H9 (cell line): Measurements from ENCODE around the gene SNCB. TPM values are rescaled to one million over a fixed set of nuclear protein-coding genes. Genes with fewer than 3 reads are reported as not detected.

Source experiments
- DNase-seq: peaks from one replicate; pipeline ENCODE4 v3.0.0-alpha.2; 2017
- H2AFZ ChIP-seq: one replicate; pipeline ENCODE4 v1.6.1; 2013; ENCODE audit warnings: mild to moderate bottlenecking, low read length, control low read depth, moderate library complexity
- H2AK5ac ChIP-seq: 2 replicates; pipeline ENCODE4 v1.6.1; 2013; ENCODE audit warnings: low read length, control low read depth, mixed read lengths; ENCODE audit not compliant: insufficient read length
- H2BK120ac ChIP-seq: one replicate; pipeline ENCODE4 v1.6.1; 2013; ENCODE audit warnings: low read depth, mild to moderate bottlenecking, low read length, control low read depth, inconsistent platforms; ENCODE audit not compliant: poor library complexity, severe bottlenecking
- H2BK12ac ChIP-seq: 2 replicates; pipeline ENCODE4 v1.6.1; 2013; ENCODE audit warnings: low read length, control low read depth, mixed read lengths, low read depth; ENCODE audit not compliant: insufficient read length
- H2BK15ac ChIP-seq: 2 replicates; pipeline ENCODE4 v1.6.1; 2013; ENCODE audit warnings: low read depth, low read length, control low read depth
- H2BK20ac ChIP-seq: one replicate; pipeline ENCODE4 v1.6.1; 2013; ENCODE audit warnings: low read depth, mild to moderate bottlenecking, low read length, control low read depth, inconsistent platforms; ENCODE audit not compliant: poor library complexity, severe bottlenecking
- H2BK5ac ChIP-seq: 2 replicates; pipeline ENCODE4 v1.6.1; 2013; ENCODE audit warnings: low read length, control low read depth, mixed read lengths; ENCODE audit not compliant: insufficient read length
- H3K14ac ChIP-seq: 2 replicates; pipeline ENCODE4 v1.6.1; 2013; ENCODE audit warnings: low read length, control low read depth; ENCODE audit not compliant: insufficient read depth
- H3K18ac ChIP-seq: 2 replicates; pipeline ENCODE4 v1.6.1; 2013; ENCODE audit warnings: low read depth, mild to moderate bottlenecking, mixed read lengths, low read length, control low read depth; ENCODE audit not compliant: insufficient read length
- H3K23ac ChIP-seq: 2 replicates; pipeline ENCODE4 v1.6.1; 2013; ENCODE audit warnings: low read length, control low read depth, mixed read lengths, low read depth; ENCODE audit not compliant: insufficient read length
- H3K23me2 ChIP-seq: 2 replicates; pipeline ENCODE4 v1.6.1; 2013; ENCODE audit warnings: low read depth, mild to moderate bottlenecking, mixed read lengths, low read length, control low read depth; ENCODE audit not compliant: insufficient read length, poor library complexity, severe bottlenecking
- H3K27ac ChIP-seq: 2 replicates; pipeline ENCODE4 v1.5.1; 2013; ENCODE audit warnings: low read length, control low read depth, mixed read lengths, low read depth; ENCODE audit not compliant: insufficient read length
- H3K27me3 ChIP-seq: 2 replicates; pipeline ENCODE4 v1.6.1; 2013; ENCODE audit warnings: low read length, control low read depth, inconsistent platforms; ENCODE audit not compliant: insufficient read depth
- H3K4ac ChIP-seq: 2 replicates; pipeline ENCODE4 v1.6.1; 2013; ENCODE audit warnings: low read depth, mild to moderate bottlenecking, control low read depth, inconsistent platforms, low read length, moderate library complexity
- H3K4me1 ChIP-seq: 2 replicates; pipeline ENCODE4 v1.6.1; 2013; ENCODE audit warnings: low read length, control low read depth, inconsistent platforms; ENCODE audit not compliant: insufficient read depth
- H3K4me2 ChIP-seq: 2 replicates; pipeline ENCODE4 v1.6.1; 2013; ENCODE audit warnings: low read length, control low read depth, mixed read lengths; ENCODE audit not compliant: insufficient read length, insufficient read depth
- H3K56ac ChIP-seq: 2 replicates; pipeline ENCODE4 v1.6.1; 2013; ENCODE audit warnings: low read depth, mild to moderate bottlenecking, mixed read lengths, low read length, control low read depth; ENCODE audit not compliant: insufficient read length
- H3K79me1 ChIP-seq: 2 replicates; pipeline ENCODE4 v1.6.1; 2013; ENCODE audit warnings: low read depth, mild to moderate bottlenecking, moderate library complexity, low read length, control low read depth, inconsistent platforms; ENCODE audit not compliant: insufficient read depth, poor library complexity, severe bottlenecking
- H3K79me2 ChIP-seq: 2 replicates; pipeline ENCODE4 v1.6.1; 2013; ENCODE audit warnings: low read length, control low read depth, inconsistent platforms; ENCODE audit not compliant: insufficient read depth
- H3K9ac ChIP-seq: 2 replicates; pipeline ENCODE4 v1.6.1; 2013; ENCODE audit warnings: low read length, control low read depth, mixed read lengths; ENCODE audit not compliant: insufficient read length; ENCODE audit errors: extremely low read depth
- H3K9me3 ChIP-seq: one replicate; pipeline ENCODE4 v1.6.1; 2013; ENCODE audit warnings: low read depth, low read length, inconsistent platforms; ENCODE audit not compliant: control insufficient read depth
- H3T11ph ChIP-seq: one replicate; pipeline ENCODE4 v1.6.1; 2013; ENCODE audit warnings: mild to moderate bottlenecking, low read length, control low read depth, inconsistent platforms
- H4K20me1 ChIP-seq: one replicate; pipeline ENCODE4 v1.6.1; 2013; ENCODE audit not compliant: control insufficient read depth, insufficient read length, insufficient read depth
- H4K5ac ChIP-seq: 2 replicates; pipeline ENCODE4 v1.6.1; 2013; ENCODE audit warnings: low read depth, mild to moderate bottlenecking, mixed read lengths, low read length, control low read depth; ENCODE audit not compliant: insufficient read length
- H4K8ac ChIP-seq: replicated peaks from 2 replicates; pipeline ENCODE4 v1.6.1; 2013; ENCODE audit warnings: low read length, control low read depth, mixed read lengths, low read depth; ENCODE audit not compliant: insufficient read length
- H4K91ac ChIP-seq: 2 replicates; pipeline ENCODE4 v1.6.1; 2013; ENCODE audit warnings: low read depth, mild to moderate bottlenecking, moderate library complexity, mixed read lengths, low read length, control low read depth; ENCODE audit not compliant: insufficient read length
- H3K27ac Mint-ChIP-seq, 3 experiments: 2 replicates in 2 of 3; 3 replicates in 1 of 3; pipeline ENCODE4 v1.8.0; 2020 to 2021; ENCODE audit warnings: mixed read lengths in 3 of 3, mild to moderate bottlenecking in 1 of 3, moderate library complexity in 1 of 3
- H3K27me3 Mint-ChIP-seq: 2 replicates; pipeline ENCODE4 v1.8.0; 2021; ENCODE audit warnings: low read depth, mild to moderate bottlenecking, moderate library complexity, mixed read lengths
- H3K36me3 Mint-ChIP-seq, 3 experiments: 2 replicates in 2 of 3; 3 replicates in 1 of 3; pipeline ENCODE4 v1.8.0; 2020 to 2021; ENCODE audit warnings: low read depth in 3 of 3, mixed read lengths in 3 of 3; ENCODE audit not compliant: insufficient read depth in 1 of 3
- H3K4me1 Mint-ChIP-seq, 2 experiments: 2 replicates each; pipeline ENCODE4 v1.8.0; 2020; ENCODE audit warnings: mixed read lengths in 2 of 2
- H3K4me3 Mint-ChIP-seq, 2 experiments: 2 replicates in 1 of 2; 3 replicates in 1 of 2; pipeline ENCODE4 v1.8.0; 2020 to 2021; ENCODE audit warnings: mild to moderate bottlenecking in 2 of 2, mixed read lengths in 2 of 2, moderate library complexity in 1 of 2
- H3K9me3 Mint-ChIP-seq, 2 experiments: 2 replicates in 1 of 2; 3 replicates in 1 of 2; pipeline ENCODE4 v1.8.0; 2020; ENCODE audit warnings: mild to moderate bottlenecking in 2 of 2, mixed read lengths in 2 of 2, moderate library complexity in 1 of 2
- WGBS: extraction: QIAGEN DNeasy Blood & Tissue Kit; methylation state at CpG from one replicate; pipeline ENCODE4 v1.1.7; 2013; ENCODE audit warnings: missing lambda C conversion rate, low lambda C conversion rate, mixed read lengths; ENCODE audit not compliant: insufficient read length; ENCODE audit errors: extremely low coverage; 5-methylcytosine and 5-hydroxymethylcytosine counted together
- total RNA-seq: library from RNA; stranded (reverse); gene quantifications from 2 replicates; pipeline ENCODE4 v1.2.1, GENCODE V29; 2021
- TF ChIP-seq, protein P1 (sequence below): fragments of 200-600 bp; sonication (generic); conservative IDR thresholded peaks from 3 replicates; pipeline ENCODE4 v1.8.0; 2021; ENCODE audit warnings: antibody characterized with exemption, mild to moderate bottlenecking

The SNCB gene
- total RNA-seq, 1 experiment from 2014 or later, result 3.5 TPM

- Histone ChIP-seq H3K14ac (no peak overlapping the region), H4K20me1 (no peaks in the 10 kb centered on the region), H2AFZ (no peak overlapping the region), H3K4me1 (peaks cover 2% of the 10 kb centered on the region; the same call in 1 of the 2 replicates), H3K56ac (no peak overlapping the region), H3K18ac (no peak overlapping the region), H2BK15ac (no peak overlapping the region), H2BK12ac (no peak overlapping the region), H3K79me1 (peaks cover 8% of the 10 kb centered on the region), H4K91ac (no peak overlapping the region), H2BK5ac (no peak overlapping the region), H3K9me3 (no peaks in the 10 kb centered on the region), H2BK120ac (no peak overlapping the region), H3K4ac (no peak overlapping the region), H4K8ac (no peak overlapping the region), H3T11ph (no peak overlapping the region), H3K23ac (no peak overlapping the region), H3K9ac (no peak overlapping the region), H3K23me2 (peaks cover 10% of the 10 kb centered on the region), H3K4me2 (no peak overlapping the region), H3K79me2 (no peaks in the 10 kb centered on the region; the same call in 1 of the 2 replicates), H2AK5ac (no peak overlapping the region), H3K27me3 (no peaks in the 10 kb centered on the region), H2BK20ac (no peak overlapping the region), H3K27ac (no peak overlapping the region), H4K5ac (no peak overlapping the region)
- TF ChIP-seq, protein P1, sequence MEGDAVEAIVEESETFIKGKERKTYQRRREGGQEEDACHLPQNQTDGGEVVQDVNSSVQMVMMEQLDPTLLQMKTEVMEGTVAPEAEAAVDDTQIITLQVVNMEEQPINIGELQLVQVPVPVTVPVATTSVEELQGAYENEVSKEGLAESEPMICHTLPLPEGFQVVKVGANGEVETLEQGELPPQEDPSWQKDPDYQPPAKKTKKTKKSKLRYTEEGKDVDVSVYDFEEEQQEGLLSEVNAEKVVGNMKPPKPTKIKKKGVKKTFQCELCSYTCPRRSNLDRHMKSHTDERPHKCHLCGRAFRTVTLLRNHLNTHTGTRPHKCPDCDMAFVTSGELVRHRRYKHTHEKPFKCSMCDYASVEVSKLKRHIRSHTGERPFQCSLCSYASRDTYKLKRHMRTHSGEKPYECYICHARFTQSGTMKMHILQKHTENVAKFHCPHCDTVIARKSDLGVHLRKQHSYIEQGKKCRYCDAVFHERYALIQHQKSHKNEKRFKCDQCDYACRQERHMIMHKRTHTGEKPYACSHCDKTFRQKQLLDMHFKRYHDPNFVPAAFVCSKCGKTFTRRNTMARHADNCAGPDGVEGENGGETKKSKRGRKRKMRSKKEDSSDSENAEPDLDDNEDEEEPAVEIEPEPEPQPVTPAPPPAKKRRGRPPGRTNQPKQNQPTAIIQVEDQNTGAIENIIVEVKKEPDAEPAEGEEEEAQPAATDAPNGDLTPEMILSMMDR, result 0 out of 3 replicates have a peak, but pooled peaks have one; percentile 14
- Mint-ChIP-seq H3K27ac (no peak overlapping the region), H3K4me1 (peaks cover 32 to 40% of the 10 kb centered on the region in 2 experiments), H3K4me3 (no peak overlapping the region), H3K9me3 (no peaks in the 10 kb centered on the region; a peak in 1 of 5 replicates), H3K27me3 (no peaks in the 10 kb centered on the region; the same call in 1 of the 2 replicates), H3K36me3 (peaks cover 5 to 28% (median 22%) of the 10 kb centered on the region in 3 experiments; a peak in 6 of 7 replicates)
- no peak for DNase-seq
- no CpG with 5 or more reads among the region's 17 CpGs for WGBS
Measured at GRCh38 chr5:176651472-176651980, 21.2 kb upstream of the SNCB start.
